Sigmoid colon (tissue), 7 donors: Measurements from ENCODE around the gene MGP. TPM values are rescaled to one million over a fixed set of nuclear protein-coding genes. Genes with fewer than 3 reads are reported as not detected.

Source experiments
- DNase-seq: peaks from one replicate; pipeline ENCODE4 v3.0.0-alpha.2; 2019
- H3K27ac ChIP-seq, 4 donors: fragments of 200-600 bp; sonication (generic); one replicate each; pipeline ENCODE4 v1.5.1; 2016 to 2019; ENCODE audit warnings: mild to moderate bottlenecking in 1 of 4
- H3K27me3 ChIP-seq, 3 donors: fragments of 200-600 bp; sonication (generic); one replicate each; pipeline ENCODE4 v1.5.1; 2019; ENCODE audit warnings: mild to moderate bottlenecking in 1 of 3
- H3K36me3 ChIP-seq, 4 donors: fragments of 200-600 bp; sonication (generic); one replicate each; pipeline ENCODE4 v1.5.1; 2016 to 2019
- H3K4me1 ChIP-seq, 4 donors: fragments of 200-600 bp; sonication (generic); one replicate each; pipeline ENCODE4 v1.5.1; 2017 to 2019
- H3K4me3 ChIP-seq, 4 donors: fragments of 200-600 bp; sonication (generic); one replicate each; pipeline ENCODE4 v1.5.1; 2017 to 2019; ENCODE audit warnings: mild to moderate bottlenecking in 2 of 4, moderate library complexity in 1 of 4
- H3K9me3 ChIP-seq, 4 donors: fragments of 200-600 bp in 3 of 4; sonication (generic) in 3 of 4; one replicate each; pipeline versions ENCODE4 v1.5.1 to v1.6.1; 2013 to 2019
- EP300 ChIP-seq, 4 donors: sonication (generic); formaldehyde crosslinking; IDR thresholded peaks; one replicate each; pipeline ENCODE4 v1.6.1; 2017; ENCODE audit warnings: antibody characterized with exemption in 4 of 4
- POLR2A ChIP-seq, 2 donors: fragments of 450-650 bp; IDR thresholded peaks; one replicate each; pipeline ENCODE4 v1.6.1; 2016; ENCODE audit warnings: antibody characterized with exemption in 2 of 2, mild to moderate bottlenecking in 2 of 2, moderate library complexity in 2 of 2
- POLR2AphosphoS5 ChIP-seq, 4 donors: sonication (generic); formaldehyde crosslinking; IDR thresholded peaks; one replicate each; pipeline ENCODE4 v1.6.1; 2017; ENCODE audit warnings: antibody characterized with exemption in 4 of 4
- WGBS, 2 donors: extraction: QIAGEN DNeasy Blood & Tissue Kit; methylation state at CpG; one replicate each; pipeline ENCODE4 v1.1.7; 2013; 5-methylcytosine and 5-hydroxymethylcytosine counted together
- intact Hi-C: fragments of 100-400 bp; cut with DNase I; formaldehyde crosslinking; loops from one replicate; pipeline ENCODE4 v1.15.1; 2023
- polyA plus RNA-seq, 3 donors: library from polyadenylated mRNA; stranded (reverse); fragments of 200-250 nt; gene quantifications; one replicate each; pipeline ENCODE4 v1.2.3, GENCODE V29; 2013
- total RNA-seq, 4 donors: library from RNA; depleted of rRNA; stranded (reverse); fragments of >200 nt; gene quantifications; one replicate each; pipeline ENCODE4 v1.1.0, GENCODE V29; 2016
- TF ChIP-seq, protein P1 (sequence below), 4 experiments: fragments of 450-650 bp in 3 of 4; fragments of 200-600 bp in 1 of 4; IDR thresholded peaks; one replicate each; pipeline ENCODE4 v1.5.1; 2016 to 2019; ENCODE audit warnings: antibody characterized with exemption in 4 of 4, mild to moderate bottlenecking in 3 of 4, moderate library complexity in 2 of 4
- donor health status: healthy with polysubstance abuse.
- donor health status: Bipolar disorder and iron deficiency.
- donor health status: healthy.

MGP gene
- total and polyA plus RNA-seq, 7 donors: 21.7 to 2,103 (median 984) TPM

DNA sequence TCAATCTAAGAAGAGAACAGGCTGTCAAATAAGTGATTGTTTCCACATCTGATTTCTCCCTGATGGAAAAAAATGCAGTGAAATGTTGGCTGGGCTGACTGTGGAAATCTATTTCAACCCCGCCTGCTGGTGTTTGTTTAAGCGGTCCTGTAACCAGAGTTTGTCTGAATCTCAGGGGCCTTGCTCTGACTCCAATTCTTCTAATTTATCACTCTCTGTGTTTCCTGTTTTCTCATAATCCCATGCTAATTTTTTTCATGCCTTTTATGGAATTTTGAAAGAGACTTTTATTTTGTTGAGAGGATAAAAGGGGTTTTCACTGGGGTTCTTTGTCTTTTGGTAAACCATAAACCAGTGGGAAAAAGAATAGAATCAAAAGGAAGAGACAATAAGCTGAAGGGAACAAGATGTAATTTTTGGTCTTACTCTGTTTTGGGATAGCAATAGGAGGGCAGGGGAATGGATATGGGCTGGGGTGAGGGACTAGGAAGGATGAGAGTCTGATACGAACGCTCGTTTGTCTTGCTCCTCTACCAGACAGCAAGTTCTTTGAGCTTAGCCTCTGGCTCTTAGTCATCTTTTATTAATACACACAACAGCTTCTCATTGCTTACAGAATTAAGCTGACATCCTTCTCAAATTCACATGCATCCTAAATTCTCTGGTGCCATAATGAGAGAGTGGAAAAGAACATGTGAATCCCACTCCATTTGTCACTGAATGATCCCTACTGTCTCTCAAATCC is 8.0 kb upstream of the MGP start:
- TF ChIP-seq POLR2AphosphoS5 (IDR thresholded peaks at IDR 0.05): no peak
- TF ChIP-seq, protein P1, sequence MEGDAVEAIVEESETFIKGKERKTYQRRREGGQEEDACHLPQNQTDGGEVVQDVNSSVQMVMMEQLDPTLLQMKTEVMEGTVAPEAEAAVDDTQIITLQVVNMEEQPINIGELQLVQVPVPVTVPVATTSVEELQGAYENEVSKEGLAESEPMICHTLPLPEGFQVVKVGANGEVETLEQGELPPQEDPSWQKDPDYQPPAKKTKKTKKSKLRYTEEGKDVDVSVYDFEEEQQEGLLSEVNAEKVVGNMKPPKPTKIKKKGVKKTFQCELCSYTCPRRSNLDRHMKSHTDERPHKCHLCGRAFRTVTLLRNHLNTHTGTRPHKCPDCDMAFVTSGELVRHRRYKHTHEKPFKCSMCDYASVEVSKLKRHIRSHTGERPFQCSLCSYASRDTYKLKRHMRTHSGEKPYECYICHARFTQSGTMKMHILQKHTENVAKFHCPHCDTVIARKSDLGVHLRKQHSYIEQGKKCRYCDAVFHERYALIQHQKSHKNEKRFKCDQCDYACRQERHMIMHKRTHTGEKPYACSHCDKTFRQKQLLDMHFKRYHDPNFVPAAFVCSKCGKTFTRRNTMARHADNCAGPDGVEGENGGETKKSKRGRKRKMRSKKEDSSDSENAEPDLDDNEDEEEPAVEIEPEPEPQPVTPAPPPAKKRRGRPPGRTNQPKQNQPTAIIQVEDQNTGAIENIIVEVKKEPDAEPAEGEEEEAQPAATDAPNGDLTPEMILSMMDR (IDR thresholded peaks at IDR 0.05): no peak
- no peak for TF ChIP-seq EP300 (IDR thresholded peaks at IDR 0.05)
- TF ChIP-seq POLR2A (IDR thresholded peaks at IDR 0.05): no peak
- Histone ChIP-seq H3K9me3 (no peaks in the 10 kb centered on the region), H3K27me3 (no peaks in the 10 kb centered on the region), H3K4me1 (peaks cover 0 to 11% (median 8%) of the 10 kb centered on the region in 4 donors), H3K36me3 (no peaks in the 10 kb centered on the region), H3K4me3 (no peak overlapping the region), H3K27ac (peak overlapping the region; percentile 55 to 73 (median 67))
- 65 to 78% methylated on average over 5 of the region's 5 CpGs for WGBS, 2 donors
- intact Hi-C loops: loop anchor here (2.0 kb wide), 1 partner anchor 51 kb away; the partner anchor contains the start of gene ART4
- no peak for DNase-seq

DNA sequence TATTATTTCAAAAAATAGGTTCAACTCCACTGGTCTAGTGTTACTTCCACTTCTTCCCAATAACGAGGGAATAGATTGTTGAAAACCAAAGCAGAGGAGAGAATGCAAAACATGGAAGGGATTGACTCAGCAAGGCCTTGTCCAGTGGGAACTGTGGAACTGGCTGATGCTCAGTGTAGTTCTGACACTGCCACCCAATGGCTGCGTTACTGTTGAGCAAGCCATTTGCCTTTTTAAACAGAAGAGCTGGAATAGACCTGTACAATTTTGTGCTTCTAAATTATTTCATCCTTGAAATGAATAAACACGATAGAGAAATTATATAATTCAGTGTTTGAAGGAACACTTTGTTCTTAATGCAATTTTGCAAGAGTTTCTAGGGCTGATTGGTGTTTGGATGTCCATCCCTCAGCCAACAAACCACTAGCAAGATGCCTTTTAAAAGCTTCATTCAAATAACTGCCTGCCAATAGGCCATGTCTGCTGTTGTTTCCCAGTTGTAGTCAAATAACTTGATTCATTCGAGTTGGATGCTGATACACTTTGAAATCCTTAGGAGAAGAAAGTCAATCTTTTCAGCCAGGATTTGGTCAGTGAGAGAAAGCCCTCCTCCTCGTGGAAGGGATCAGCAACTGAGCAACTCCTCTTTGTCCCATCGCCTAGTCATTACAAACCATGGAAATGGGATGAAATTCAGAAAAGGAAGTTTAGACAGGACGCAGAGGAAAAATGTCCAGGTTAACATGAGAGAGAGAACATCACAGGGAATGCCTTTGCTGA is 7.3 kb upstream of the MGP start:
- Histone ChIP-seq H3K27ac (peak overlapping the region; percentile 55 to 73 (median 67)), H3K4me3 (no peak overlapping the region), H3K9me3 (no peaks in the 10 kb centered on the region), H3K4me1 (peaks cover 0 to 11% (median 8%) of the 10 kb centered on the region in 4 donors), H3K36me3 (no peaks in the 10 kb centered on the region), H3K27me3 (no peaks in the 10 kb centered on the region)
- peak; percentile 92 for DNase-seq
- intact Hi-C loops: loop anchor here (2.0 kb wide), 1 partner anchor 50 kb away; the partner anchor contains the start of gene ART4
- peak in 3 of 4 donors; percentile 18 to 42 (median 38) for TF ChIP-seq POLR2AphosphoS5 (IDR thresholded peaks at IDR 0.05)
- TF ChIP-seq, protein P1 (IDR thresholded peaks at IDR 0.05): no peak
- WGBS, 2 donors: 78 to 83% methylated on average over 7 of the region's 7 CpGs

DNA sequence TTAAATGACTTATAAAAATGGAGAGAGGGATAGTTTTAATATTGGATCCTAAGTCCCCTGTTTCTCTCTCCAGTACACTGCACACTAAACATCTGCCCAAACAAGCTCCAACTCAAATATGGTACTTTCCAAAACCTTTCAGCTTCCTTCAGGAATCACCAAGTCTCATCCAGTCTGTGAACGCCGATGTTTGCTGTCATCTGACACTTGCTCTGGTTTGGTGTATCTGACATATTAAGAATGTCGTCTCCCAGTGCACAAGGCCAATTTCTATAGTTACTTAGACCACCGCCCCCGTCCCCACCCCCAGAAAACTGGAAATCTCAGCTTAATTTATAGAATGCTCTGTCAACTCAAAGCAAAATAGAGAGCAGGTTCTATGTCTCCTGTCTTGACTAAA is 5.0 kb upstream of the MGP start:
- Histone ChIP-seq H3K4me3 (no peak overlapping the region), H3K27ac (no peak overlapping the region), H3K4me1 (peaks cover 0 to 9% (median 6%) of the 10 kb centered on the region in 4 donors), H3K27me3 (no peaks in the 10 kb centered on the region), H3K9me3 (no peaks in the 10 kb centered on the region), H3K36me3 (no peaks in the 10 kb centered on the region)
- WGBS, 2 donors: 80 to 84% methylated on average over 5 of the region's 5 CpGs
- intact Hi-C loops: no loop called here
- no peak for DNase-seq
- TF ChIP-seq POLR2AphosphoS5 (IDR thresholded peaks at IDR 0.05) (no peak), POLR2A (IDR thresholded peaks at IDR 0.05) (no peak), EP300 (IDR thresholded peaks at IDR 0.05) (no peak)
- TF ChIP-seq, protein P1 (IDR thresholded peaks at IDR 0.05): no peak

DNA sequence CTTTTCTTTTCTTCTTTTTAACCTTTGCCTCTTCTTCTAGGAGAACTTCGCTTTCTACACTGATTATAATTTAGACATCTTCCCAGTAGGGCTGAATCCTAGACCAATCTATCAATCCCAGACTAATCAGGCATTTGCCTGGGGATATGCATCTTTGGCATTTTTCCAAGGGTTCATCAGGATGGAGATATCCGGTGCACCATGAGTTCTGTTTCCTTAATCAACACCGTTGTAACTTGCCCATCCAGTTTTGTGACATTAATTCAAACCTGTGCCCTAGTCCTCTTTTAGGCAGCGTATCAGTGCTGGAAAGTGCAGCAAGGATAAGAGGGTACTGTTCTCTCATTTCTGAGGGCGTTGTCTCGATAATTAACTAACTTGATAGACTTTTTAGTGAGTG is 617 bp upstream of the MGP start:
- Histone ChIP-seq H3K4me1 (peaks cover 0 to 16% (median 13%) of the 10 kb centered on the region in 4 donors), H3K27ac (peak overlapping the region; percentile 82 to 87 (median 82)), H3K27me3 (no peaks in the 10 kb centered on the region), H3K9me3 (no peaks in the 10 kb centered on the region), H3K36me3 (peaks cover 0 to 18% (median 5%) of the 10 kb centered on the region in 4 donors), H3K4me3 (peak overlapping the region in 2 of 4 donors; percentile 50 to 52)
- no peak for DNase-seq
- no peak for TF ChIP-seq POLR2AphosphoS5 (IDR thresholded peaks at IDR 0.05)
- no peak for TF ChIP-seq POLR2A (IDR thresholded peaks at IDR 0.05)
- no peak for TF ChIP-seq EP300 (IDR thresholded peaks at IDR 0.05)
- TF ChIP-seq, protein P1 (IDR thresholded peaks at IDR 0.05): no peak
- WGBS, 2 donors: 42 to 72% methylated on average over 6 of the region's 6 CpGs
- intact Hi-C loops: loop anchor here (5.0 to 10.0 kb wide), 3 partner anchors 61 to 336 kb away; partner anchors contain the start of gene RERG
